C4-2B (cell line): ENCODE data around the gene ZNF107.

Source experiments
- CTCF ChIP-seq: fragments of 450-650 bp; conservative IDR thresholded peaks from 2 replicates; pipeline ENCODE4 v1.5.1; 2017; ENCODE audit warnings: mild to moderate bottlenecking
- ZFX ChIP-seq: fragments of 450-650 bp; IDR thresholded peaks from 2 replicates; pipeline ENCODE4 v1.6.1; 2017

- TF ChIP-seq CTCF (no peak), ZFX (no peak)
Measured at GRCh38 chr7:64744680-64745079, 78.7 kb downstream of the ZNF107 start.
